GM12873 (cell line): ENCODE results near the gene CCDC148.

Experiments
- TF ChIP-seq, protein P1 (sequence below): IDR thresholded peaks from 2 replicates; pipeline ENCODE4 v1.5.1; 2012; ENCODE audit warnings: low read depth, mild to moderate bottlenecking, moderate library complexity, low read length, control low read depth; ENCODE audit not compliant: insufficient read depth; ENCODE audit errors: missing control alignments

Gene CCDC148

DNA sequence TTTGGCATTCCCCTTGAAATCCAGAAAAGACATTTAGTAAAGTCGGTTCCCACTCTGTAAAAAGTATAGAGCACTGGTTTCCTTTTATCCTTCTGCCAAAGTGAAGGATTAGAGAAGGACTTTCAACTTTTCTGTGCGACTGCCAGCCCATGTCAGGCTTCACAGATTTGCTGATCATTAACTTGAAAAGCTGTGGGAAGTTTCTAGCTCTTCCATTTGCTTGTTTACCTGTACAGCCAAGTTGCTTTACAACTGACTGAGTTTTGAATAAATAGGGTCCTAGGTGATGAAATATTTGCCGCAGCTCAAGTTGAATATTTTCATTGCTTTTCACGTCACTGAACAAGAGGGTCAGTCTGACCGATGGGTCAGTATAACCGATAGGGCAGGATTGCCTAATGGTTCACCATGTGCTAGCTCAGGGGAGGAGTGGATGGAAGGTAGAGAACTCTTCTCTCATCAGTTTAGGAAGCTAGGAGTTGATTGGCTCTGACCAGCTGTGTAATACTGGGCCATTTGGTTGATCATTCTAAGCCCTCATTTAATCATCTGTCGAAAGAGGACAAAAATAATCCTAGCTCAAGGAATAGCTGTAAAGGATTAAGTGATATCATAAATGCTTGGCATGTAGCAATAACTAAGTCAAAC, 324.5 kb downstream of the CCDC148 start:
- TF ChIP-seq, protein P1, sequence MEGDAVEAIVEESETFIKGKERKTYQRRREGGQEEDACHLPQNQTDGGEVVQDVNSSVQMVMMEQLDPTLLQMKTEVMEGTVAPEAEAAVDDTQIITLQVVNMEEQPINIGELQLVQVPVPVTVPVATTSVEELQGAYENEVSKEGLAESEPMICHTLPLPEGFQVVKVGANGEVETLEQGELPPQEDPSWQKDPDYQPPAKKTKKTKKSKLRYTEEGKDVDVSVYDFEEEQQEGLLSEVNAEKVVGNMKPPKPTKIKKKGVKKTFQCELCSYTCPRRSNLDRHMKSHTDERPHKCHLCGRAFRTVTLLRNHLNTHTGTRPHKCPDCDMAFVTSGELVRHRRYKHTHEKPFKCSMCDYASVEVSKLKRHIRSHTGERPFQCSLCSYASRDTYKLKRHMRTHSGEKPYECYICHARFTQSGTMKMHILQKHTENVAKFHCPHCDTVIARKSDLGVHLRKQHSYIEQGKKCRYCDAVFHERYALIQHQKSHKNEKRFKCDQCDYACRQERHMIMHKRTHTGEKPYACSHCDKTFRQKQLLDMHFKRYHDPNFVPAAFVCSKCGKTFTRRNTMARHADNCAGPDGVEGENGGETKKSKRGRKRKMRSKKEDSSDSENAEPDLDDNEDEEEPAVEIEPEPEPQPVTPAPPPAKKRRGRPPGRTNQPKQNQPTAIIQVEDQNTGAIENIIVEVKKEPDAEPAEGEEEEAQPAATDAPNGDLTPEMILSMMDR: no peak

DNA sequence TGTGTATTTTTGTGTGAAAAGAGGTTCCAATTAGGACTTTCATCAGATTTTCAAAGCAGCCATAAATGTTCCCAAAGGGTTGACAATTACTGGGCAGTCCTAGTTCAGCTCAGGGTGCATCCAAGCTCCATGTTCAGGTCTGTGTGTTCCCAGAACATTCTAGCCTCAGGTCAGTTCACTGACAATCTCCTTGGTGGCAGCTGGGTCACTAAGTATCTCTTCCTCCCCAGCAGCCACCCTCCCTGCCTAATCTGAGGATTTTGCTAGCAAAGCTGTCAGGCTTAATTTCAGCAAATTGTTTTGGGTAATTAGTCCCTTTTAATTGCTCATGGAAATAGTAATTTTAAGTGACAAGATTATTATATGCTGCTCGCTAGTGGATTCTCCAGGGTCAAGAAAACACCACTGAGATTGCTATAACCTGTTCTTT, 325.1 kb downstream of the CCDC148 start:
- TF ChIP-seq, protein P1: no peak

DNA sequence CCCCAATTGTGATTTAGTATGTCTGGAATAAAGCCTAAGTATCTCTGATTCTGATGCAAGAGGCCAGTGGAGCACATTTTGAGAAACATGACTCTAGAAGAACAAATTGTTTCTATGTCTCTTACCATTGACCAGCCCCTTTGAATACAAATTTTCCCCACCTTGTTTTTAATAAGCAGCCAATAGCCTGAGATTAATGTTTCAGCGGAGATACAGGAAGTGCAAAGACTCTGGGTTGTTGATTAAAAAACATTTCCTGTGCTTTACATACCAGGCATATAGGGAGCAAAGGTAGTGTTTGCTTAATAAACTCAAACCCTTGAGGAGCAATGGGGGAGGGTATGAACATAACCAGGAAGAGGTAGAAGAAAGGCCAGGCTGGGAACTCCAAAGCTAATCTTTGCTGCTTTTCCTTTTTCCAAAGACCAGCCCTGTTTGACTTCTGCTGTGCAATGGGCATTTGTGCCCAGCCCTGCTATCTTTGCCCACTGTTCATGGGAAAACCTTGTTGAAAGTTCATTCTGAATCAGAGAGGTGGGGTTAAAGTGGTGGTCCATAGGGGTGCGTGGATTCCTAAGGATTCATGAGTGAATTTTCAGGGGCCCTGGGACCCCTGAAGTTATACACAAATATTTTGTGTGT, 325.6 kb downstream of the CCDC148 start:
- TF ChIP-seq, protein P1: no peak

DNA sequence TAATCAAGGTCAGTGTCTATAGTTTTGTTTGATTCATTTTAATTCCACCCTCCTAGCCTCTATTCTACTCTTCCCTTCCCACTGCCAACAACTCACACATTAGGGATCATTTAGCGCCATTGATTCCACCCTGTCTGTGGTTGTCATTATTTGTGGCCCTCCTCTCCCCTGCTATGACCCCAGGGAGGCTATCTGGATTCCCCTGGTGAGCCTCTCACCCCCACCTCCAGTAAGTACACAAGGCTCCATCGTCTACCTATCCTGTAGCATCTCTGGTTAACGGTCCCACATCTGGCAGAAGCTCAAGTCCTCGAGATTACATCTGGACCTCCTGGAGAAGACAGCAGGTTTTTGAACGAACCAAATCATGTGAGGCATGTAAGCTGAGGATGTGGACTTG, 327.5 kb downstream of the CCDC148 start:
- TF ChIP-seq, protein P1: no peak

DNA sequence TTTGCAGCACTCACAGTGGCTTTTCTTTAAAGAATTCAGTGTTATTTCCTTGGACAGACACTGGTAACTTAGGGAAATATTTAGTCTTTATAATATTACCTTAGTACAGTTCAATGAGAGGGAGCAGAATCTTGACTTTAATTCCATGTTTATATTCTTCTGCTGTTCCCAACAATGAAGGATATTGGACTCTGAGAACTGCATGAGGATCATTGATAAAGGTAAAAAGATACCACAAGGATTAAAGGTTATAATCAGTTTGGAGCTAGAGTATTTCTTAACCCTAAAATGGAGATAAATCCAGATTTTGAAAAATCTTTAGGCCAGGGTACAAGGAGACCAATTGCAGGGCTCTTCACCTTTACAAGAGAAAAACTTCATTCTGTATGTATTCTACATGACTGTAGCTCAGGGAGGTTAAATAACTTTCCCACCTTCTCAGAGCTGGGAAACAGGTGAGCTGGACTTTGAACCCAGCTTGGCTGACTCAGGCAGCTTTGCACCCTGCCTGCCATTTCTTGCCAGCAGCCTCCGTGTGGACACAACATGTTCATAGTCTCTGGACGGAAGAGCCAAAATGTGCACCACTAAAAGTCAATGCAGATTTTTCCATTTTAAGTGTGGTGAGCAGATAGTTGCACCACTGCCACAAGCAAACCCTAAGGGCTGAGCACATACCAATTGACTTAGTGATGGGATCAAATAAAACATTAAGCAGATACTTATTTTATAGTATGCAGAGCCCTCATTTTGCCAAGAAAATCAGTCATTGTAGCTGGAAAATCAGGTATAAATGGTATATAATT, 328.2 kb downstream of the CCDC148 start:
- TF ChIP-seq, protein P1: no peak

DNA sequence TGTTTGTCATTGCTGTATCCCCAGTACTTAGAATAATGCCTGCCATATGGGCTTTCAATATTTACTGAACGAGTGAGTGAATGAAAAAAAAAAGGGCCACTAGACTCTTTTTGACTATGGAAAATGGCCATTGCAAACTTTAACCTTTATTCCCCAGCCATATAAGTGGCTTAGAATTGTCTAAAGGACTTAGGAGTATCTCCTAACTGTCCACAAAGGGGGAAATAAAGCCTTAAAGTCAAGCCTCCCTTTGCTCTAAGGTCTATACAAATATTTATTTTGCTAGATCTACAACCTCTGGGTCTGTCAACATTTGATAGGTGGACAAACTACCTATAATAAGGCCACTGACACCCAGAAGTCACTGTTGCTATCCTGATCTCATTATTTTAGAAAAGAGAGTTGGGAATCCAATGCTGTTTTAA, 329.2 kb downstream of the CCDC148 start:
- TF ChIP-seq, protein P1: no peak

DNA sequence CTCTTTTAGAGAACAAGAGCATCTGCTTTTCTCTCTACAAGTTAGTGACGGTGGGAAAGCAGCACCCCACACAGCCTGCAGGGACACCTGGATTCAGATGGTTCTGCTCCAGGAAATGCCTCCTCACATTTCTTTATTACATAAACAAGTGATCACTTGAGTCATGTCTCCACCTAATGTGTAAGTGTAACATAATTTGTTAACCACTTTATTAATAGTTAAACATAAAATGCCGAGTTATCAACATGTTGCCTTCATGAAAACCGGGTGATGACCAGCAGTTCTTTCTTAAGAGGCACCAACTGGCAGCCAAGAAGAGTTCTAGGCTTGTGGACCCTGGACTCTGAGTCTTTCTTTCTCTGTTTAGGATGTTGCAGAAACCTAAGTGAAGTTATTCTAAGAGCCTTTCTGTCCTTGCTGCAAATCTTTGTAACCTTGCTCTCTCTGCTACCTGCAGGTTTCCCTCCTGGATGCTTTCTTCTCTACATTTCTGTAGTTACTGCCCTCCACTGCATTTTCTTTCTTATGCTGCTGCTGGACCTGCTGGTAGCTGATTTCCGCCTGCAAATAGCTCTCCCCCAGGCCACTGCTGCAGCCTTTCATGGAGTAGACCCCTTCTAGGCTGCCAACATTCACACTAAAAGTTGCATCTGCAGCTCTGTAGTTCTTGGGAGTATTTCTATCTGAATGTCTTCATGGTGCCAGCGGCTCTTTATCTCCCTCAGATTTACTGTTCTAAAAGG, 330.6 kb downstream of the CCDC148 start:
- TF ChIP-seq, protein P1: no peak
